NCI-H345 (cell line): Measurements from ENCODE around the gene GDPD5.

Experiments used
- DNase-seq: peaks from one replicate; lab custom pipeline; 2025; lab: John Stamatoyannopoulos, UW

Gene GDPD5

DNA sequence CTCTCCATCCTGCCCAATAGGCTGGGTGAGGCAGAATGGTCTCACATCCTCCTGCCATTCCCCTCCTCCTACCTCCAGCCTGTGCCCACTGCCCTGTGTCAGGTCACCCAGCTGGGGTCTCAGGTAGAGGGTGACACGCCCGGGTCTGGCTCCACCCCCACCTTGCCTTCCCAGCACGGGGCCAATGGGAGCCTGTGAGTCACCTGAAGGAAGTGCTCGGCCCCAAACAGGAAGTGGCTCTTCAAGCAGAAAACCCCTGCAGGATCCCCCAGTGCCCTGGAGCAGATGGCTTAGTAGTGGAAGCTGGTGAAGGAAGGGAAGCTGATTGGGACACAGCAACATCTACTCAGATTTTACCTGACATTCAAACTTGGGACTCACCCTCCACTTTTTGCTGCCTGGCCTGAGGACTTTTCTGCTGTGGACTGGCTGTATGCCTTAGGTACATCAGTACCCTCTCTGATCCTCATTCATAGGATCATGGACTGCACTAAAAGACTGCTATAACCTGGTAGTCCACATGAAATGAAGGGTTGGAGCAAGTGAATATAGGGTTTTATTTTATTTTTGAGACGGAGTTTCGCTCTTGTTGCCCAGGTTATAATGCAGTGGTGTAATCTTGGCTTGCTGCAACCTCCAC, 33.4 kb downstream of the GDPD5 start:
- DNase-seq: no peak

- no peak for DNase-seq
Measured at GRCh38 chr11:75491465-75491864, 34.3 kb downstream of the GDPD5 start.

DNA sequence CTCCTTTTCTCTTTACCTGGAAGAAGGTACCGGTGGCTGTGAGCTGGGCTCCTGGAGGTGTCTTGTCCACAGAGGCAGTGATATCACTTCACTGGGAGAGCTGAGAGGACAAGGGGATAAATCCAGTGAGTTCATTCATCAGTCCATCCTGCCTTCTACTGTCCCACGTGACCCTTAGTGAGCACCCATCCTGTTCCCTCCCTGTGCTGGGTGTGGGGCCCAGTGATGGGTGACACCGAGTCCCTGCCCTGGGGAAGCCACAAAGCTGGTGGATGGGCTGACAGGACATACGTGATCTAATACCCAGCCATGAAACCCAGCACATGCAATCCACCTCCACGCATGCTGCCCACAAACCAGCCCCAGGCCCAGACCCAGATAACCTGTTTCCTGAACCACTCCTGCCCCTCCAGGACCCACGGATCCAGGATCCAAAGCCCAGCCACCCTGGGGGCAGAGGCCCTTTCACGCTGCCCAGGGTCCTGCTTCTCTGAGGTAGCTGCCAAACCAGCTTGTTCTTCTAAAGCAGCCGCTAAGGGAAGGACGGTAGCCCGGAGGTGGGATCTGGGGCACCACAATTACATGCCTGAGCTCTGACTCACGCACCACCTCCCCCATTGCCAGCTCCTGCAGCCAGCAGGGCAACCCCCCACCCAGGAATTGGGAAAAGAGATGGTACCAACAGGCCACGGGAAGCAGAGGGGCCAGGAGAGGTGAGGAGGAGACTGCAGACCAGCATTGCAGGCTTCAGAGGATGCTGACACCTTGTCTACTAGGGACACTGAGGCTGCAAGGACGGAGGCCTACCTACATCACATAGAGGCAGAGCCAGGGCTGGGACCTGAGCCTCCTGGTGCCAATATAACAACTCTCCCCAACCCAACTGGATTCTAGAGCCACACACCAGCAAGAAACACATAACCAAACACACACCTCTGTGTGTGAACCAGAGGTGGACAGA, 35.2 kb downstream of the GDPD5 start:
- DNase-seq: no peak

DNA sequence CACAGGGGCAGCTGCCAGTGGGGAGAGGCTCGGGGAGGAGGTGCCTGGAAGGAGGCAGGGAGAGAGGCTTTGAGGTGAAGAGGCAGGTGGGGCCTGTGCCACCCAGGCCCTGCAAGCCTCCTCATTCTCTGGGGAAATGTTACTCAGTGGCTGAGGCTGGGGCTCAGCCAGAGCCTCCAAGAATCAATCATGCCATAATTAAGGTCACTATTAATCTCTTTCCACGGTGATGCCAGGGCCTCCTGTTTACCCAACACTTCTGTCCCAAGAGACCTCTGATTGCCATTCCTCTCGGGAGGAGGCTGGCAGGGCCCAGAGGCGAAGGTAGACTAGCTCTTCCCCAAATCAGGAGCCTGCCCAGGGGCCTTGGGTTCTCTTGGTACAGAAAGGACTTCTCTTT, 38.4 kb downstream of the GDPD5 start:
- no peak for DNase-seq

DNA sequence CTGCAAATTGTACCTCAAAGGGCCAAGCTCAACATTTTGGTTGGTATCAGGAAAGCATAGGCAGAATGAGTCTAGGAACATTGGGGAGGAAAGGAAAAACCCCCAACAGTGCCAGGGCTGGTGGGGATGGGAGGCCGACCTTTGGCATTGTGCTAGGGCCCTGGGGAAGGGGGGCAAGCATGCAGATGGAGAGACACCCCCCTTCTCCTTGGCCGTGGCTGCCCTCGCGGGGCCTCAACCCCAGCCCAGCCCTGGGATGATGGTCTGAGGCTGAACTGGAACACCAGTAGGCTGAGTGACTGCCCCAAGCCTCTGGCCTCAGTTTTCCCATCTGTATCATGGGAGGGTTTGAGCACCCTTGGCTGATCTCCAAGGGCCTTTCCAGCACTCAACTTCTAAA, 40.0 kb downstream of the GDPD5 start:
- DNase-seq: no peak

DNA sequence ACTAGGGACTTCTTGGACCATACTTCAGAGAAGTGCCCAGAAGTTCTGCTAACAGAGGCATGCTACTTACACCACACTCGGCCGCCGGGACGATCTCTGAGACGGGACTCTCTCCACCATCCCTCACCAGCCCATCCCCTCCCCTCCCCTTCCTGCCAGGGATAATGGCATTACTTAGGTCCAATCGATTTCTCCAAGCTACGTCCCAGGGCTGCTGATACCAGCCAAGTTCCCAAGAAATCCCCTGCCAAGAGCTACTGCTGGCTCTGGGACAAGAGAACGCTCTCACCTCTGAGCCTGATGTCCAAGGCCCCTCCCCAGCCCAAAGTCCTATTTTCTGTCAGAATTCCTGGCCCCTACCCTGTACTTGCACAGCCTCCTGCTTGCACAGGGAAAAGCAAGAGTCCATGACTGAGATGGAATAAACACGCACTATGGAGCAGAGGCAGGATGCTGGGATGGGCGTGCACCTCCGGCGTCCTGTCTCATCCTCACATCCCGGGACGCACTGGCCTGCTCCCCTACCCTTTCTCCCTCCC, 42.7 kb downstream of the GDPD5 start:
- DNase-seq: no peak

DNA sequence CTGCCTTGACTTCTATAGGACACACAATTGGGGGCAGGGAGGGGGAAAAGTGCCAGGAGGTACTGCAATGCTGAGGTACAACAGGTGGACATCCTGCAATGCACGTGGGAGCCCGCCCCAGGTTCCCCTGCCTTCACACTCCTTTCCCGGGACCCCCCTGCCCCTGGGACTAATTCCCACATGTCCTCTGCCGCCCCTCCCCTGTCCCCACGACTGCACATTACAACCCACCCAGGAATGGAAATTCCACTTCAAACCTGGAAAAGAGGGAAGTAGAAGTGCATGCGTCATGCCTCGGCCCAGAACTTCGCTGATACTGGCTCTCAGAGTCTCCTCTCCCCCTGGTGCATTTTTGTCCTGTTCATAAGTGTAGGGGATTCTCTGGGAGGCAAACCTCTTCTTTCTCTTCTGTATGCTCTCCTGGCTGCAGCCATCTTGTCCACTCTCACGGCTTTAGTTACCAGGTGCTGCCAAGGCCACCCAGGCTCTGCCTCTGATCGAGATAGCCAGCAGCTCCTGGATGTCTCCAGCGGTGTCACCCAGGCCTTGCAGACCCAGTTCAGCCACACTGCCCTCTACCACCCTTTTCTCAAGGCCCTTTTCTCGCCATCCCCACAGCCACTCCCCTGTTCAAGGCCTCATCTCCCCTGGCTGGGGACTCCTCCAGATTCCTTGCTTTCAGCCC, 43.7 kb downstream of the GDPD5 start:
- no peak for DNase-seq

- no peak for DNase-seq
Measured at GRCh38 chr11:75481223-75481921, 44.4 kb downstream of the GDPD5 start.

DNA sequence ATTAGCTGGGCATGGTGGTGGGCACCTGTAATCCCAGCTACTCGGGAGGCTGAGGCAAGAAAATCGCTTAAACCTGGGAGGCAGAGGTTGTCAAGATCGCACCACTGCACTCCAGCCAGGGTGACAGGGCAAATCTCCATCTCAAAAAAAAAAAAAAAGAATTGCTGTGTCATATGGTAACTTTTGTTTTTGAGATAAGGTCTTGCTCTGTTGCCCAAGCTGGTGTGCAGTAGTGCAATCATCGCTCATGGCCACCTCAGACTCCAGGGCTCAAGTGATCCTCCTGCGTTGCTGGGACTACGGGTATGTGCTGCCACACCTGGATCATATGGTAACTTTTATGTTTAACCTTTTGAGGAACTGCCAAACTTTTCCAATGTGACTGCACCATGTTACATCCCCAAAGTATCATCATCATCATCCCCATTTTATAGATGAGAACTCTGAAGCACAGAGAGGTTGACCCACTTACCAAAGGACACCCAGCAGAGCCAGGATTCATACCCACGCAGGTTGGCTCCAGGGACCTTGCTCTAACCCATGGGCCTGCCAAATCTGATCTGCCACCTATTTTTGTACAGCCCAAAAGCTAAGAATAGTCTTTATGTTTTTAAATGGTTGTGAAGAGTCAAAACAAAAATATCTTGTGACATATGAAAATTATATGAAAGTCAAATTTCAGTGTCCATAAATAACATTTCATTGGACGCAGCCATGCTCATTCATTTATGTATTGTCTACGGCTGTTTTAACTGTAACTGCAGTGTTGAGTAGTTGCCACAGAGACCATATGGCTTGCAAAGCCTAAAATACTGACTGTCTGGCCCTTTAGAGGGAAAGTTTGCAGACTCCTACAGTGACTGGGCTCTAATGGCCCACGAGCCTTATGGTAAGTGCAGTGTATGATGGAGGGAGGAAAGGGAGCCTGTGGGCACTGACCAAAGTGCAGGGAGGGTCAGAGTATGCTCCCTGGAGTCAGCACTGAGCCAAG, 45.3 kb downstream of the GDPD5 start:
- DNase-seq: no peak

DNA sequence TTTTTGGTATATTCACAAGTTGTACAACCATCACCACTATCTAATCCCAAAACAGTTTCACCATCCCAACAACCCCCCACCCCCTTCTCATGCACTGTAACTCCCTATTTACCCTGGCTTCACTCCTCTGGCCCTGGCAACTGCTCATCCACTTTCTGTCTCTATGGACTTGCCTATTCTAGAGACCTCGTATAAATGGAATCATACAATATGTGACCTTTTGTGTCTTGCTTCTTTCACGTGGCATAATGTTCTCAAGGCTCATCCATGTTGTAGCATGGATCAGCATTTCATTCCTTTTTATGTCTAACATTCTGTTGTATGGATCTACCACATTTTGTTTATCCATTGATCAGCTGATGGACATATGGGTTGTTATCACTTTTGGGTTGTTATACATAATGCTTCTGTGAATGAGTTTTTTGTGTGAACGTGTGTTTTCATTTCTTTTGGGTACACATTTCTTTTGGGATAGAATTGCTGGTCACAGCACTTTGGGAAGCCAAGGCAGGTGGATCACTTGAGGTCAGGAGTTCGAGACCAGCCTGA, 46.1 kb downstream of the GDPD5 start:
- DNase-seq: no peak

- no peak for DNase-seq
Measured at GRCh38 chr11:75478783-75479596, 46.8 kb downstream of the GDPD5 start.

DNA sequence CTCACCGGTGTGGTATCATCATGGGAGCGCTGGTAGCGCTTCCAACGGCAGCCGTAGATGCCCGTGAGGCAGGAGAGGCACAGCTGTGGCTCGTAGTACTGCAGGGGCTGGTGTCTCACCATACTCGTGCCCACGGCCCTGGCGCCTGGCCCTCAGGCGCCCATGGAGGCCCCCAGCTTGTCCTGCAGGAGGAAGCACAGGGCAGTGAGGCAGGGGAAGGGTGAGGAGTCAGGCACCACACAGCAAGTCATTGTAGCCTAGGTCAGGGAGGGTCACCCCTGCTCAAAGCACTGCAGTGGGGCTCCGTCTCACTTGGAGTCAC, 48.2 kb downstream of the GDPD5 start:
- DNase-seq: no peak

DNA sequence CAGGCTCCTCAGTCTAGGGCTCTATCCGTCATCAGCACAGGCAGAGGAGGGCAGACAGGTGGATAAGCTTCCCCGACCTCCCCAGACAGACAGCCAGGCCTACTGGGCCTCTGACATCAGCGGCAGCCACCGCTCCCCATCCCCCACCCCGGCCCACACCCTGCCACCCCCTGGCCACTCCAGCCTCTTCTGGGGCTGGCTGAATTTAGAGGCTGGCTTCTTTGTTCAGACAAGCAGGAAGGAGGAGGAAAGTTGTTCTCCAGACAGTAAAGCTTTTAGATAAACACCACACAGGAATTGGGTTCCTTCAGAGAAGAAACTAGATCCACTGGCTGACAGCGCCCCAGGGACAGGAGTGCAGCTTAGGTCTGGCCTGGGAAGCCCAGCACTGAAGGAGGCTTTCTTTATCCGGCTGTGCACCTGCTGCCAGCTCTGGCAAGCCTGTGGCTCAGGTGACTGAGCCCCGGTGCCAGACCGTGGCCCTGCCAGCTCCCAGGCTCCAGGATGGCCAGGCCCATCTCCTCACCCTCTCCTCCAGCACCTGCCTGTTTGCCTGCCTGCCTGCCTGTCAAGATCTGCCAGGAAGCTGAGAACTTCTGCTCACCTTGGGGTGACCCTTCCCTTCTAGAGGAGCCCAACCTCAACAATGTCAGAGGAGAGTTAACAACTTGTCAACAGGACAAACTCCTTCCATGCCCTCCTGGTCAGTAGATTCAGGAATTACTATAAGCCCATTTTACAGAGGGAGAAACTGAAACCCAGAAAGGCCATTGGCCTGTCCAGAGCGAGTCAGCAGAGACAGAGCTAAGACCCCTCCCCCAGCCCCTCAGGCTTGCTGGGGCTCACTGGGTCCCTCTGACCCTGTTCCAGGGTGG, 48.8 kb downstream of the GDPD5 start:
- peak; percentile 53 for DNase-seq

GRCh38 chr11:75475767-75476650, 49.7 kb downstream of the GDPD5 start:
- peak; percentile 59 for DNase-seq

DNA sequence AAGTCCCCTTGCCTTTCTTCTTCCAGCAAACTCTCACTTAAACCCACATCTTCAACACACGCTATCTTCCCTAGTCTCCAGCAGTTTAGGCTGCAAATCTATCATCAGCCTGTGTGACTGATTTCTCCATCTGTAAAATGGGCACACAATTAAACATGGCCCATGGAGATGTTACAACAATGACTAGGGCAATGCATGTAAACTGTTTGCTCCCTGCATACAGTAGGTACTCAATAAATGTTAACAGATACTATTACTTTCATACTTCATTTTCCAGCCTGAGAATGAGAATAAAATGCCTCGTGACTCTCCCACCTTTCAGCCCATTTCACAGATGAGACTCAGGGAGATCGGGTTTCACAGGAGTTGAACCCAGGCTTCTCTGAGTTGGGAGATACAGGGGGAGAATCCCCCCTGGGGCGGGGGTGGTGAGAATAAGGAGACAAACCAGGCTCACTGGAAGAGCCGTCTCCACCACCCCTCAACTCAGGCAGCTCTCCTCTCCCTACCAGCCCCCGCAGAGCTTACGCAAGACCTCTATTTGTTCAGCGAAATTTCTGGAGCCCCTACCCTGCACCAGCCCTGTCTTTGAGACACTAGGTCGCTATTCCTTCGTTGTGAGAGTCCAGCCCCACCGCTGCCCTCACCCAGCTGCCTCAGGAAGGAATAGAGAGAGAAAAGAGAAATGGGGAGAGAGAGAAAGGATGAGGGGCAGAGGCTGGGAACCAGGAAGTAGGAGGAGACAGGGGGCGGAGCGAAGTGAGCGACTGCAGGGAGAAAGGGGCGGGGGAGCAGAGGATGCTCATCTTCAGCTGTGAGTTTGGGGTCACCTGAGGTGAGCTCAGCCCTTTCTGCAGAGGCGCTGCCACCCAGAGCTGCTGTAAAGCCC, 50.6 kb downstream of the GDPD5 start:
- DNase-seq: no peak

- DNase-seq: no peak
Measured at GRCh38 chr11:75474240-75474639, 51.5 kb downstream of the GDPD5 start.

DNA sequence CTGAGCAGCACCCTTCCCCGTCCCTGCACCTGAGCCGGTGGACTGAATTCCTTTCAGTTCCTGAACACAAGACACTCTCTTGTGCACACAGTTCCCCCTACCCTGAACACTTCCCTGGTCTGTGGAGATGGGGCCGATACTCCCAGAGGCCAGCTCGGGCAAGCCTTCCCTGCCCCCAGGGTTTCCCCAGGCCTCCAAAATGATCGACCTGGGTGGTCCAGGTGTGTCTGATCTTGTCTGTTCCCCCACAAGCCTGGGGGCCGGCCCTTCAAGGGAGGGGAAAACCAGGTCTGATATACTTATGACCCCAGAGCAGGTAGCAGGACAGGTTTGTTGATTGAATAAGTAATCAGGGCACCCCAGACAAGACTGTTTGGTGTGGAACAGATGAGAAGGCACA, 52.1 kb downstream of the GDPD5 start:
- DNase-seq: no peak
